ENCODE data around the gene TAT.
"Not testable (repeated sequence)": the region's sequence is repeated elsewhere in the genome, so short reads cannot be mapped to it uniquely, and the experiment has no call there.

Gene TAT

GRCh38 chr16:71576971-71577370 is at the start of gene TAT:
Gene TAT (minus strand): TSS chr16:71577092. CDS start chr16:71576415, 677 bp downstream.
- DNase-seq (ENCODE audit: low read depth), result no peak

- no peak for DNase-seq (ENCODE audit: low read depth)
These were observed 49.3 kb upstream of the TAT start, which contains the start of gene MARVELD3 for GRCh38 chr16:71626018-71626857. Gene MARVELD3 (plus strand): TSS chr16:71626184. CDS start chr16:71626230, 46 bp downstream.

GRCh38 chr16:71625113-71625850 is 48.4 kb upstream of the TAT start:
- DNase-seq (ENCODE audit: low read depth), result no peak

GRCh38 chr16:71623597-71623996 is 46.7 kb upstream of the TAT start:
- DNase-seq (ENCODE audit: low read depth), result no peak

- DNase-seq (ENCODE audit: low read depth), result no peak
These were observed 45.2 kb upstream of the TAT start for GRCh38 chr16:71622088-71622487.

GRCh38 chr16:71618429-71618828 is 41.5 kb upstream of the TAT start:
- DNase-seq (ENCODE audit: low read depth), result no peak

- not testable (repeated sequence) for DNase-seq (ENCODE audit: low read depth)
These were observed 38.1 kb upstream of the TAT start for GRCh38 chr16:71614956-71615355.

- peak; percentile 57 for DNase-seq (ENCODE audit: low read depth)
These were observed 34.3 kb upstream of the TAT start for GRCh38 chr16:71610936-71611871.

GRCh38 chr16:71610447-71610846 is 33.6 kb upstream of the TAT start:
- no peak for DNase-seq (ENCODE audit: low read depth)

- no peak for DNase-seq (ENCODE audit: low read depth)
These were observed 32.2 kb upstream of the TAT start for GRCh38 chr16:71609066-71609465.

- no peak for DNase-seq (ENCODE audit: low read depth)
These were observed 23.9 kb upstream of the TAT start for GRCh38 chr16:71600822-71601221.

GRCh38 chr16:71598426-71598825 is 21.5 kb upstream of the TAT start:
- DNase-seq (ENCODE audit: low read depth), result not testable (repeated sequence)

- not testable (repeated sequence) for DNase-seq (ENCODE audit: low read depth)
These were observed 18.5 kb upstream of the TAT start for GRCh38 chr16:71595340-71595826.

- DNase-seq (ENCODE audit: low read depth), result no peak
These were observed 17.2 kb upstream of the TAT start for GRCh38 chr16:71594000-71594646.

- DNase-seq (ENCODE audit: low read depth), result no peak
These were observed 16.4 kb upstream of the TAT start for GRCh38 chr16:71593048-71593999.

GRCh38 chr16:71591917-71592316 is 15.0 kb upstream of the TAT start:
- DNase-seq (ENCODE audit: low read depth), result no peak

- DNase-seq (ENCODE audit: low read depth), result no peak
These were observed 13.7 kb upstream of the TAT start for GRCh38 chr16:71590584-71590983.

GRCh38 chr16:71590071-71590470 is 13.2 kb upstream of the TAT start:
- not testable (repeated sequence) for DNase-seq (ENCODE audit: low read depth)

- DNase-seq (ENCODE audit: low read depth), result not testable (repeated sequence)
These were observed 12.4 kb upstream of the TAT start for GRCh38 chr16:71589334-71589733.

GRCh38 chr16:71585318-71585703 is 8.4 kb upstream of the TAT start:
- DNase-seq (ENCODE audit: low read depth), result no peak
